ENCODE results near the gene SNX22.

SNX22 gene

GRCh38 chr15:64146885-64147681 lies 4.4 kb upstream of the SNX22 start:
- H3K9me2 ChIP-seq (replicated peaks; ENCODE audit: insufficient read depth, low read length), result no peaks in the 10 kb centered on the region
- H3K9me3 ChIP-seq (replicated peaks; ENCODE audit: insufficient read depth, low read length), result no peaks in the 10 kb centered on the region
- H4K20me1 ChIP-seq (ENCODE audit: insufficient read depth, low read length), result no peaks in the 10 kb centered on the region
- no peaks in the 10 kb centered on the region for H3K27me3 ChIP-seq (replicated peaks; ENCODE audit: insufficient read depth, low read length)
- no peak overlapping the region for H3K27ac ChIP-seq (ENCODE audit: low read length)
- no peak for DNase-seq
- H3K9ac ChIP-seq (ENCODE audit: low read length), result no peak overlapping the region
- no peaks in the 10 kb centered on the region for H3K36me3 ChIP-seq (replicated peaks; ENCODE audit: insufficient read depth, low read length)
- H3K4me1 ChIP-seq (ENCODE audit: low read length), result peaks cover 3% of the 10 kb centered on the region; the same call in 1 of the 2 replicates
- H3K79me2 ChIP-seq (ENCODE audit: low read length), result no peaks in the 10 kb centered on the region
- no peak overlapping the region for H2AFZ ChIP-seq (ENCODE audit: low read length)
- no peak overlapping the region for H3K4me3 ChIP-seq (ENCODE audit: low read length)
- TF ChIP-seq EZH2 (optimal IDR thresholded peaks at IDR 0.05; ENCODE audit: low read depth, low read length) (no peak), EZH2phosphoT487 (IDR thresholded peaks at IDR 0.05; ENCODE audit: low read length) (no peak), CTCF (IDR thresholded peaks at IDR 0.05; ENCODE audit: low read length) (no peak)
- H3F3A ChIP-seq (ENCODE audit: insufficient read depth, low read length), result peaks cover 9% of the 10 kb centered on the region
- no peak overlapping the region for H3K4me2 ChIP-seq (ENCODE audit: low read depth, low read length)

GRCh38 chr15:64148168-64148567 lies 3.4 kb upstream of the SNX22 start:
- Histone ChIP-seq H3K9me2 (replicated peaks; ENCODE audit: insufficient read depth, low read length) (no peaks in the 10 kb centered on the region), H3K27ac (ENCODE audit: low read length) (no peak overlapping the region), H3K79me2 (ENCODE audit: low read length) (no peaks in the 10 kb centered on the region), H3K9me3 (replicated peaks; ENCODE audit: insufficient read depth, low read length) (no peaks in the 10 kb centered on the region), H3K36me3 (replicated peaks; ENCODE audit: insufficient read depth, low read length) (no peaks in the 10 kb centered on the region), H3K27me3 (replicated peaks; ENCODE audit: insufficient read depth, low read length) (no peaks in the 10 kb centered on the region), H3K4me2 (ENCODE audit: low read depth, low read length) (no peak overlapping the region), H2AFZ (ENCODE audit: low read length) (no peak overlapping the region), H3F3A (ENCODE audit: insufficient read depth, low read length) (peaks cover 19% of the 10 kb centered on the region), H3K9ac (ENCODE audit: low read length) (no peak overlapping the region), H4K20me1 (ENCODE audit: insufficient read depth, low read length) (no peaks in the 10 kb centered on the region), H3K4me3 (ENCODE audit: low read length) (no peak overlapping the region), H3K4me1 (ENCODE audit: low read length) (peaks cover 7% of the 10 kb centered on the region)
- TF ChIP-seq CTCF (IDR thresholded peaks at IDR 0.05; ENCODE audit: low read length) (no peak), EZH2 (optimal IDR thresholded peaks at IDR 0.05; ENCODE audit: low read depth, low read length) (no peak), EZH2phosphoT487 (IDR thresholded peaks at IDR 0.05; ENCODE audit: low read length) (no peak)
- DNase-seq, result no peak

- H3K9me3 ChIP-seq (replicated peaks; ENCODE audit: insufficient read depth, low read length), result no peaks in the 10 kb centered on the region
- H3K9me2 ChIP-seq (replicated peaks; ENCODE audit: insufficient read depth, low read length), result no peaks in the 10 kb centered on the region
- H4K20me1 ChIP-seq (ENCODE audit: insufficient read depth, low read length), result no peaks in the 10 kb centered on the region
- no peaks in the 10 kb centered on the region for H3K27me3 ChIP-seq (replicated peaks; ENCODE audit: insufficient read depth, low read length)
- no peak overlapping the region for H3K9ac ChIP-seq (ENCODE audit: low read length)
- no peak for DNase-seq
- TF ChIP-seq CTCF (IDR thresholded peaks at IDR 0.05; ENCODE audit: low read length), result no peak
- TF ChIP-seq EZH2 (optimal IDR thresholded peaks at IDR 0.05; ENCODE audit: low read depth, low read length), result no peak
- no peak for TF ChIP-seq EZH2phosphoT487 (IDR thresholded peaks at IDR 0.05; ENCODE audit: low read length)
- no peak overlapping the region for H2AFZ ChIP-seq (ENCODE audit: low read length)
- peaks cover 7% of the 10 kb centered on the region for H3K4me1 ChIP-seq (ENCODE audit: low read length)
- H3K79me2 ChIP-seq (ENCODE audit: low read length), result no peaks in the 10 kb centered on the region
- H3K27ac ChIP-seq (ENCODE audit: low read length), result no peak overlapping the region
- no peaks in the 10 kb centered on the region for H3K36me3 ChIP-seq (replicated peaks; ENCODE audit: insufficient read depth, low read length)
- peaks cover 24% of the 10 kb centered on the region for H3F3A ChIP-seq (ENCODE audit: insufficient read depth, low read length)
- no peak overlapping the region for H3K4me2 ChIP-seq (ENCODE audit: low read depth, low read length)
- H3K4me3 ChIP-seq (ENCODE audit: low read length), result no peak overlapping the region
Measured at GRCh38 chr15:64148581-64148980, 3.0 kb upstream of the SNX22 start.
